IPS-NIHi7 (cell line): Measurements from ENCODE around the gene HSFX4.
"Not testable (repeated sequence)": the region's sequence is repeated elsewhere in the genome, so short reads cannot be mapped to it uniquely, and the experiment has no call there.

Source experiments
- DNase-seq: peaks from one replicate; pipeline ENCODE4 v3.0.0; 2012; ENCODE audit warnings: mixed read lengths; ENCODE audit errors: extremely low spot score

The HSFX4 gene

GRCh38 chrX:149937871-149938426, 8.6 kb downstream of the HSFX4 start:
- no peak for DNase-seq

- DNase-seq = peak; percentile 63
Observed at GRCh38 chrX:149938427-149938880, 9.1 kb downstream of the HSFX4 start, which contains the start of gene EOLA2. EOLA2 (minus strand) TSS chrX:149938491; CDS start chrX:149933874, 4,617 bp downstream.

GRCh38 chrX:149938881-149939654, 9.7 kb downstream of the HSFX4 start:
- DNase-seq = peak; percentile 49

- no peak for DNase-seq
Observed at GRCh38 chrX:149939655-149939904, 10.2 kb downstream of the HSFX4 start.

GRCh38 chrX:149939905-149940673, 10.7 kb downstream of the HSFX4 start:
- peak; percentile 74 for DNase-seq

GRCh38 chrX:149940674-149941024, 11.3 kb downstream of the HSFX4 start:
- DNase-seq = not testable (repeated sequence)

- DNase-seq = not testable (repeated sequence)
Observed at GRCh38 chrX:149945087-149945670, 15.8 kb downstream of the HSFX4 start.

GRCh38 chrX:149945820-149946219, 16.4 kb downstream of the HSFX4 start:
- DNase-seq = not testable (repeated sequence)

- DNase-seq = not testable (repeated sequence)
Observed at GRCh38 chrX:149946932-149947331, 17.6 kb downstream of the HSFX4 start.

GRCh38 chrX:149948016-149948415, 18.6 kb downstream of the HSFX4 start:
- peak; percentile 10 for DNase-seq

GRCh38 chrX:149949743-149950436, 20.5 kb downstream of the HSFX4 start:
- DNase-seq = no peak

GRCh38 chrX:149950681-149951080, 21.3 kb downstream of the HSFX4 start:
- DNase-seq = peak; percentile 12

- no peak for DNase-seq
Observed at GRCh38 chrX:149961572-149961971, 32.2 kb downstream of the HSFX4 start.

- DNase-seq = no peak
Observed at GRCh38 chrX:149962010-149962409, 32.6 kb downstream of the HSFX4 start.

GRCh38 chrX:149962859-149963757, 33.7 kb downstream of the HSFX4 start:
- peak; percentile 44 for DNase-seq

- no peak for DNase-seq
Observed at GRCh38 chrX:149979126-149979644, 49.8 kb downstream of the HSFX4 start.
